Right cardiac atrium (tissue), 5 donors: ENCODE results near the gene GATM. TPM values are rescaled to one million over a fixed set of nuclear protein-coding genes. Genes with fewer than 3 reads are reported as not detected.

ENCODE experiments used
- ATAC-seq, 2 donors: fragments of 200-7000 bp; cut with Tn5 transposase; one replicate each; pipeline versions ENCODE4 v1.8.0 to v1.9.1; 2020; ENCODE audit warnings: moderate library complexity in 2 of 2, mild to moderate bottlenecking in 1 of 2
- DNase-seq, 3 donors: peaks; one replicate each; pipeline ENCODE4 v3.0.0-alpha.2; 2020
- H3K27ac ChIP-seq: one replicate; pipeline ENCODE4 v1.5.1; 2013; ENCODE audit warnings: mild to moderate bottlenecking, low read length, control low read depth, moderate library complexity
- H3K27me3 ChIP-seq: one replicate; pipeline ENCODE4 v1.6.1; 2013; ENCODE audit not compliant: control insufficient read depth, insufficient read depth
- H3K4me1 ChIP-seq: one replicate; pipeline ENCODE4 v1.6.1; 2013; ENCODE audit warnings: low read length; ENCODE audit not compliant: control insufficient read depth, insufficient read depth
- H3K4me3 ChIP-seq: one replicate; pipeline ENCODE4 v1.5.1; 2013; ENCODE audit warnings: low read length, control low read depth
- H3K9me3 ChIP-seq: one replicate; pipeline ENCODE4 v1.6.1; 2013; ENCODE audit warnings: low read length; ENCODE audit not compliant: control insufficient read depth
- WGBS: extraction: QIAGEN DNeasy Blood & Tissue Kit; methylation state at CpG from one replicate; pipeline ENCODE4 v1.1.7; 2013; 5-methylcytosine and 5-hydroxymethylcytosine counted together
- intact Hi-C, 4 donors: fragments of 100-400 bp; cut with DNase I; formaldehyde crosslinking; loops; one replicate each; pipeline versions ENCODE4 v1.11.0 to v1.14.0; 2022 to 2023
- polyA plus RNA-seq: library from polyadenylated mRNA; stranded (reverse); fragments of 200-250 nt; gene quantifications from one replicate; pipeline ENCODE4 v1.2.3, GENCODE V29; 2013
- total RNA-seq, 4 donors: library from RNA; stranded (reverse); fragmentation: NEBNext Ultra II Directional; extraction: Animal tissue kit (Norgen Biotek cat#: 25700); gene quantifications; one replicate each; pipeline ENCODE4 v1.2.1, GENCODE V29; 2021
- donor health status: healthy with polysubstance abuse.
- donor health status: DM: no; HTN: yes; CAD: no.
- donor health status: DM: no; HTN: no; CAD: no.
- donor health status: DM: no; HTN: yes; CAD: no; lungs with severe emphysema.
- donor health status: DM: yes; HTN: yes; CAD: no.

The GATM gene
- total and polyA plus RNA-seq, 5 donors: 12.9 to 33.8 (median 29.6) TPM

- Histone ChIP-seq H3K4me1 (no peaks in the 10 kb centered on the region), H3K9me3 (no peaks in the 10 kb centered on the region), H3K27me3 (no peaks in the 10 kb centered on the region), H3K27ac (no peak overlapping the region), H3K4me3 (no peak overlapping the region)
- intact Hi-C loops: no loop called here
- no peak for DNase-seq
- ATAC-seq: no peak
- WGBS: 84% methylated on average over 2 of the region's 2 CpGs
Measured at GRCh38 chr15:45351227-45351626, 27.1 kb downstream of the GATM start.

GRCh38 chr15:45349623-45350022, 28.7 kb downstream of the GATM start:
- intact Hi-C loops: no loop called here
- Histone ChIP-seq H3K4me3 (no peak overlapping the region), H3K4me1 (no peaks in the 10 kb centered on the region), H3K27me3 (no peaks in the 10 kb centered on the region), H3K27ac (no peak overlapping the region), H3K9me3 (no peaks in the 10 kb centered on the region)
- DNase-seq (no peak), ATAC-seq (no peak)
- WGBS: 90% methylated on average over 3 of the region's 3 CpGs

- Histone ChIP-seq H3K4me1 (no peaks in the 10 kb centered on the region), H3K9me3 (no peaks in the 10 kb centered on the region), H3K27ac (no peak overlapping the region), H3K27me3 (no peaks in the 10 kb centered on the region), H3K4me3 (no peak overlapping the region)
- ATAC-seq (no peak), DNase-seq (no peak)
- intact Hi-C loops: no loop called here
Measured at GRCh38 chr15:45347989-45348388, 30.4 kb downstream of the GATM start.

DNA sequence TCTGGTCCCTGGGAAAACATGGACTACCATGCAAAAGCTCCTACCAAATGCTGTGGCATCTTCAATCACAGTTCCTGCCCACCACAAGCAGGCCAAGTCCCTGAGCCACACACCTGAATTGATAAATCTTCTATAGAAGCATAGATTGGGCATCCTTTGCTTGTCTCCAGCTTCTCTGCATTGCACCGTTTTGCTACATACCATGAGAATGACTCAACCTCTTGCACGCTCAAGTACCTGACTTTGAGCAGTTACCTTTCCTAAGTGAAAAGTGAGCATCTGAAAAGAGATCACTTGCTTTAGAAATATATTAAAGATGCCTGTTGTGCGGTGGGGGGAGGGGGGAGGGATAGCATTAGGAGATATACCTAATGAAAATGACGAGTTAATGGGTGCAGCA, 31.3 kb downstream of the GATM start:
- Histone ChIP-seq H3K27me3 (no peaks in the 10 kb centered on the region), H3K27ac (no peak overlapping the region), H3K9me3 (no peaks in the 10 kb centered on the region), H3K4me3 (no peak overlapping the region), H3K4me1 (no peaks in the 10 kb centered on the region)
- DNase-seq (no peak), ATAC-seq (no peak)
- WGBS: 84% methylated on average over 4 of the region's 4 CpGs
- intact Hi-C loops: no loop called here

GRCh38 chr15:45346381-45346780, 32.0 kb downstream of the GATM start:
- ATAC-seq (no peak), DNase-seq (no peak)
- intact Hi-C loops: no loop called here
- Histone ChIP-seq H3K4me1 (no peaks in the 10 kb centered on the region), H3K27me3 (no peaks in the 10 kb centered on the region), H3K27ac (no peak overlapping the region), H3K4me3 (no peak overlapping the region), H3K9me3 (no peaks in the 10 kb centered on the region)
- 39% methylated on average over 3 of the region's 3 CpGs for WGBS

DNA sequence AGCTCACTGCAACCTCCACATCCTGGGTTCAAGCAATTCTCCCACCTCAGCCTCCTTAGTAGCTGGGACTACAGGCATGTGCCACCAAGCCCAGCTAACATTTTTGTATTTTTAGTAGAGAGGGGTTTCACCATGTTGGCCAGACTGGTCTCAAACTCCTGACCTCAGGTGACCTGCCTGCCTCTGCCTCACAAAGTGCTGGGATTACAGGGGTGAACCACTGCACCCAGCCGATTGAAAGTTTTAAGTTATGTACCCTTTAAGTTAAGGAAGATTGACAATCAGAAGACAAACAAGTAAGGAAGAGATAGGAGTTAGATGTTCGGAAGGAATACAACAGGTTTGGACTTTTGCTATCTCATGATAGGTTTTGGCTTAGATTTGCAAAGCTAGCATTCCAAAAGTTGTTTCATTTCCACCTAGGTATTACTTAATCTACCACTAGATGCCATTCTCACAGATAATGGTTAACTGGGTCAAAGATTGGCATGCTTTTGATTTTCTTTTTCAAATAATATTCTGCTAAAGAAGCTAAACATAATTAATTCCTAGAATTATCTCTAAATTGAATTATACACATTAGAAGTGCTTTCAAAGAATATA, 35.0 kb downstream of the GATM start:
- 78% methylated on average over 2 of the region's 2 CpGs for WGBS
- H3K4me3 ChIP-seq: no peak overlapping the region
- no peaks in the 10 kb centered on the region for H3K9me3 ChIP-seq
- DNase-seq: no peak
- H3K4me1 ChIP-seq: no peaks in the 10 kb centered on the region
- H3K27me3 ChIP-seq: no peaks in the 10 kb centered on the region
- H3K27ac ChIP-seq: no peak overlapping the region
- ATAC-seq: no peak
- intact Hi-C loops: no loop called here

GRCh38 chr15:45341790-45342189, 36.6 kb downstream of the GATM start:
- ATAC-seq: no peak
- Histone ChIP-seq H3K4me1 (no peaks in the 10 kb centered on the region), H3K4me3 (no peak overlapping the region), H3K9me3 (no peaks in the 10 kb centered on the region), H3K27ac (no peak overlapping the region), H3K27me3 (no peaks in the 10 kb centered on the region)
- intact Hi-C loops: no loop called here
- 90% methylated on average over 4 of the region's 4 CpGs for WGBS
- DNase-seq: no peak

GRCh38 chr15:45340429-45340828, 37.9 kb downstream of the GATM start:
- 83% methylated on average over 3 of the region's 3 CpGs for WGBS

GRCh38 chr15:45338417-45338816, 39.9 kb downstream of the GATM start:
- H3K4me3 ChIP-seq: no peak overlapping the region
- no peaks in the 10 kb centered on the region for H3K4me1 ChIP-seq
- WGBS: 46% methylated on average over 3 of the region's 3 CpGs
- H3K27me3 ChIP-seq: no peaks in the 10 kb centered on the region
- no peak overlapping the region for H3K27ac ChIP-seq
- no peaks in the 10 kb centered on the region for H3K9me3 ChIP-seq
- DNase-seq (no peak), ATAC-seq (no peak)
- intact Hi-C loops: no loop called here

More at GRCh38 chr15:45340429-45340828, 37.9 kb downstream of the GATM start:
- Histone ChIP-seq H3K9me3 (no peaks in the 10 kb centered on the region), H3K27me3 (no peaks in the 10 kb centered on the region), H3K27ac (no peak overlapping the region), H3K4me1 (no peaks in the 10 kb centered on the region), H3K4me3 (no peak overlapping the region)
- intact Hi-C loops: no loop called here
- no peak for DNase-seq
- no peak for ATAC-seq

DNA sequence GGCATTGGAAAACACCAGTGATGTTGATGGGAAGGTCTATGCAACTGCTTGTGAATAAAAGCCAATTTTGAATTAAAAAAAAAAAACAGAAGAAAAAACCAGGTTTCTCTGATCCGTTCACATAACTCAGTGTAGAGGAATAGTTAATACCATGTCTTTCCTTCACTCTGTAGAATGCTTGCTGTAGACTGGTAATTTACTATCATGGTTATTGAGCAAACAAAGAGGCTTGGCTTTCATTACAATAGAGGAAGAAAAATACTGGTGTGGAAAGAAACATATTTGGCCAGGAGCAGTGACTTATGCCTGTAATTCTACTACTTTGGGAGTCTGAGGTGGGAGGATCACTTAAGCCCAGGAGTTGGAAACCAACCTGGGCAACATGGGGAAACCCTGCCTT, 41.1 kb downstream of the GATM start:
- Histone ChIP-seq H3K9me3 (no peaks in the 10 kb centered on the region), H3K27me3 (no peaks in the 10 kb centered on the region), H3K4me3 (no peak overlapping the region), H3K27ac (no peak overlapping the region), H3K4me1 (no peaks in the 10 kb centered on the region)
- intact Hi-C loops: no loop called here
- DNase-seq (no peak), ATAC-seq (no peak)
- 57% methylated on average over 1 of the region's 1 CpG for WGBS

DNA sequence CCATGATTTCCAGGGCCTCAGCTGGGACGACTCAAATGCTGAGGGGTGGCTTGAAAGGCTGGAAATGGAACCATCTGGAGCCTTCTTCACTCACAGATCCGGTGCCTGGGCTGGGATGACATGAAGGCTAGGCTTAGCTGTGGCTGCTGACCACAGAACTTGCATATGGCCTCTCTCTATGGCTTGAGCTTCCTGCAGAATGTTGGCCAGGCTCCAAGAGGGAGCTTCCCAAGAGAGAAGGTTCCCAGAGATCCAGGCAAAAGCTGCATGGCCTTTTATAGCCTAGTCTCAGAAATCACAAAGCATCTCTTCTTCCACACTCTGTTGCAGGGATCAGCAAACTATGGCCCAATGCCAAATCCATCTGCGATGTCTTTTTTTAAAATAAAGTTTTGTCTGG, 44.8 kb downstream of the GATM start:
- H3K9me3 ChIP-seq: no peaks in the 10 kb centered on the region
- WGBS: 21% methylated on average over 3 of the region's 3 CpGs
- peak; percentile 60 to 71 (median 70) for DNase-seq
- H3K4me3 ChIP-seq: no peak overlapping the region
- H3K27ac ChIP-seq: no peak overlapping the region
- peak; percentile 71 to 76 for ATAC-seq
- intact Hi-C loops: no loop called here
- H3K4me1 ChIP-seq: no peaks in the 10 kb centered on the region
- H3K27me3 ChIP-seq: no peaks in the 10 kb centered on the region

GRCh38 chr15:45332694-45333093, 45.6 kb downstream of the GATM start:
- Histone ChIP-seq H3K27ac (no peak overlapping the region), H3K27me3 (no peaks in the 10 kb centered on the region), H3K4me3 (no peak overlapping the region), H3K4me1 (no peaks in the 10 kb centered on the region), H3K9me3 (no peaks in the 10 kb centered on the region)
- intact Hi-C loops: no loop called here
- DNase-seq: no peak
- 80% methylated on average over 12 of the region's 12 CpGs for WGBS
- ATAC-seq: no peak
